HUES48 (cell line): Measurements from ENCODE around the gene LGALS3BP.

Source experiments
- H3K27ac ChIP-seq: one replicate; pipeline ENCODE4 v1.7.0; 2013; ENCODE audit warnings: low read depth, low read length, inconsistent platforms
- H3K27me3 ChIP-seq: 2 replicates; pipeline ENCODE4 v1.6.1; 2013; ENCODE audit warnings: mild to moderate bottlenecking, low read length; ENCODE audit not compliant: control insufficient read depth, insufficient read depth
- H3K36me3 ChIP-seq: 2 replicates; pipeline ENCODE4 v1.6.1; 2013; ENCODE audit warnings: low read length; ENCODE audit not compliant: control insufficient read depth, insufficient read depth
- H3K4me1 ChIP-seq: 2 replicates; pipeline ENCODE4 v1.6.1; 2013; ENCODE audit warnings: mild to moderate bottlenecking, low read length; ENCODE audit not compliant: control insufficient read depth, insufficient read depth
- H3K4me3 ChIP-seq: 2 replicates; pipeline ENCODE4 v1.5.1; 2013; ENCODE audit warnings: mild to moderate bottlenecking, low read depth, low read length
- H3K9ac ChIP-seq: 2 replicates; pipeline ENCODE4 v1.6.1; 2013; ENCODE audit warnings: mild to moderate bottlenecking, low read depth, low read length, moderate library complexity
- H3K9me3 ChIP-seq: 2 replicates; pipeline ENCODE4 v1.6.1; 2013; ENCODE audit warnings: low read length; ENCODE audit not compliant: control insufficient read depth, insufficient read depth

LGALS3BP gene

DNA sequence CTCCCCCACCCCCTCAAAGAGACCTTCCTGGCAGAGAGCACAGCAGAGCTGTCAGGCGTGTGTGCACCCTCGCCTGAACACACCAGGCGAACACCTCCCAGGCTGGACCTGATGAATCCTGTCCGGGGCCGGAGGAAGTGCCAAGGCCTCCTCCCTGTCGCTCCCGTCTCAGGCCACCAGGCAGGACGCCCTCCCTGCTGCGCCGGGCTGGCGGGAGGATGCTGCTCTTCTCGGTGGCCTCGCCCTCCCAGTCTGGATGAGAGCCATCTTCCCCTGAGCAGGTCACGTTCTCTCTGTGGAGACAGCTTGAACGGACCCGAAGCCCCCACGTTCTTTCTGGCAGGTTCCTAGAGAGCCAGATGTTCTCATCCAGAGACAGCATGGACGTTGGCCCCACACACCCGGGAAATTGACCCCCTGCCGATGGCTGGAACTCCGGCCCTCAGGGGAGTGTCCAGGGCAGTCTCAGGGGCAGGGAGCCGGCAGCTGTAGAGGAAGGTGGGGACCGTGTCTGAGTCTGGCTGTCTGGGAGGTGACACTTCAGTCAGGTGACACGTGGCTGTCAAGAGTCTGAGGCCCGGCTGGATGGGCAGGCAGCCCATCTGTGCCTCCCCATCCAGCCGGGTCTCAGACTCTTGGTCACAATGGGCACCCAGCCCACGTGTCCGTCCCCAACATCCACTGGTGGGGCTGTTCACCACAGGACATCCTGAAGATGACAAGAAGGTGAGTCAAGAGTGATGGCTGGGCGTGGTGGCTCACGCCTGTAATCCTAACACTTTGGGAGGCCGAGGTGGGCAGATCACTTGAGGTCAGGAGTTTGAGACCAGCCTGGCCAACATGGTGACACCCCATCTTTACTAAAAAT lies 49.6 kb downstream of the LGALS3BP start:
- no peaks in the 10 kb centered on the region for H3K9me3 ChIP-seq
- no peak overlapping the region for H3K4me3 ChIP-seq
- peaks cover 12% of the 10 kb centered on the region for H3K4me1 ChIP-seq

DNA sequence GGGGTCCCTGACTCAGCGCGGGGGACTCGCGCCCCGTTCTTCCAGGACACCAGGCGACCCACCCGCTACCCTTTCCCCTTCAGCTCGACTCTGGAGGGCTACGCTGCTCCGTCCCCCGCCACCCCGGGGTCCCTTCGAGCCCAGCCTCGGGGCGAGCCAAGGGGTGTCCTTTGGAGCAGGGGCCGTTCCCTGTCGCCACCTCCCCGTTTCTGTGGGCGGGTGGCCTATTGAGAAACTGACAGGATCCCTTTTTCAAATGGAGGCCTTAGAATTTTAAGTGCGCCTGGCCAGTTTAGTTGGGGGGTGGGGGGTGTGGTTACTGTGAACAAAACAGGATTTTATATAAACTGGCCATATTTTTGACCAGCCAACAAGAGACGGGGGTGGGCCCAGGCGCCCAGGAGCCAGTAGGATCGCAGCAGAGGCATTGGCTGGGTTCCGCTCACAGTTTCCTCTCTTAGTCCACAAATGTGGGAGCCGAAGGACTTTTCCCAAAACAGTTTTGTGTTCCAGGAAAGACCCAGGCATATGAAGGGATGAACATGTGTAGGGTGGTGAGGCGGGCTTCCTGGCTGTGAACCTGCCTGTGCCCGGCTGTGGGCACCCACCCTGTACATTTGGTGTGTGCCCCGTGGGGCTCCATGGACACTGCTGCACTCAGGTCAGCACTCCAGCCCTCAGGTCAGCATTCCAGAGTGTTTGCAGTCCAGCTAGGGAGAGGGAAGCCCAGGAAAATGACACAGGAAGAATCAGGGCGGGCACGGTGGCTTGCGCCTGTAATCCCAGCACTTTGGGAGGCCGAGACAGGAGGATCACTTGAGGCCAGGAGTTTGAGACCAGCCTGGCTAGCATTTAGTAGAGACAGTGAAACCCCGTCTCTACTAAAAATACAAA lies 53.8 kb downstream of the LGALS3BP start:
- Histone ChIP-seq H3K4me3 (peak overlapping the region; percentile 62), H3K9ac (no peak overlapping the region), H3K27ac (no peak overlapping the region)

More for the DNA sequence above, 49.6 kb downstream of the LGALS3BP start:
- no peak overlapping the region for H3K9ac ChIP-seq
- no peaks in the 10 kb centered on the region for H3K27me3 ChIP-seq
- H3K27ac ChIP-seq, result no peak overlapping the region
- no peaks in the 10 kb centered on the region for H3K36me3 ChIP-seq

DNA sequence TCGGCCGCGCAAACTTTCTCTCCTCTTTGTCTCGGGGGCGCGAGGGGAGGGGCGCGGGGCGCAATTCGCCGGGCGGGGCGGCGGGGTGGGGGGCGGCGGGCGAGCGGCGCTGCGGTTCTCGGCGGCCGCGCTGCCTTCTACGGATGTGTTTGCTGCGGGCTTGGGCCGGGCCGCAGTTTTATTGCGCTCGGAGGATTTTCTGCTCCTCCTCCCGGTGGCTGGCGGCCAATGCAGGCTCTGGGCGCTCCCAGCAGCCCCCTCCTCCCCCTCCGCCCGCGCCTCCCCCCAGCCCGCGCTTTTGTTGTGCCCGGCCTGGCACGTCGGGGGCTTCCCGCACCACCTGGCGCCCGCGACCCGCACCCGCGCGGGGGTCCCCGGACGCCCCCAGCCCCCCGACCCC lies 54.5 kb downstream of the LGALS3BP start, which contains the start of gene TIMP2:
TSS of gene TIMP2 (minus strand) at position 154 of the 400 bp plus-strand sequence. CDS start 299 bp downstream, outside the sequence.
- H3K9me3 ChIP-seq, result no peaks in the 10 kb centered on the region
- H3K27ac ChIP-seq, result no peak within 1 kb of the TSS
- no peaks in the 10 kb centered on the region for H3K36me3 ChIP-seq
- H3K9ac ChIP-seq, result 0 out of 2 replicates have a peak within 1 kb of the TSS, but pooled peaks have one; percentile 6
- peak within 1 kb of the TSS; percentile 72 for H3K4me3 ChIP-seq
- H3K4me1 ChIP-seq, result peaks cover 11% of the 10 kb centered on the region
- no peaks in the 10 kb centered on the region for H3K27me3 ChIP-seq

More for the DNA sequence above, 53.8 kb downstream of the LGALS3BP start:
- Histone ChIP-seq H3K36me3 (no peaks in the 10 kb centered on the region), H3K27me3 (no peaks in the 10 kb centered on the region), H3K9me3 (no peaks in the 10 kb centered on the region), H3K4me1 (peaks cover 11% of the 10 kb centered on the region)

- Histone ChIP-seq H3K9me3 (no peaks in the 10 kb centered on the region), H3K4me1 (peaks cover 11% of the 10 kb centered on the region), H3K36me3 (no peaks in the 10 kb centered on the region), H3K9ac (no peak overlapping the region), H3K4me3 (peak overlapping the region; percentile 72), H3K27ac (no peak overlapping the region), H3K27me3 (no peaks in the 10 kb centered on the region)
Observed at GRCh38 chr17:78924481-78925151, 55.1 kb downstream of the LGALS3BP start.

- Histone ChIP-seq H3K9ac (0 out of 2 replicates have a peak overlapping the region, but pooled peaks have one; percentile 6), H3K9me3 (no peaks in the 10 kb centered on the region), H3K27me3 (no peaks in the 10 kb centered on the region), H3K4me1 (peaks cover 11% of the 10 kb centered on the region), H3K4me3 (peak overlapping the region; percentile 72), H3K27ac (no peak overlapping the region), H3K36me3 (no peaks in the 10 kb centered on the region)
Observed at GRCh38 chr17:78923660-78924453, 55.9 kb downstream of the LGALS3BP start.

- H3K4me1 ChIP-seq, result peaks cover 11% of the 10 kb centered on the region
- H3K27ac ChIP-seq, result no peak overlapping the region
- H3K36me3 ChIP-seq, result no peaks in the 10 kb centered on the region
- no peak overlapping the region for H3K9ac ChIP-seq
- no peaks in the 10 kb centered on the region for H3K27me3 ChIP-seq
- peak overlapping the region; percentile 72 for H3K4me3 ChIP-seq
- H3K9me3 ChIP-seq, result no peaks in the 10 kb centered on the region
Observed at GRCh38 chr17:78922816-78923498, 56.8 kb downstream of the LGALS3BP start.

GRCh38 chr17:78921437-78921971 lies 58.2 kb downstream of the LGALS3BP start:
- Histone ChIP-seq H3K4me1 (peaks cover 12% of the 10 kb centered on the region), H3K27ac (no peak overlapping the region), H3K9ac (no peak overlapping the region)

More at GRCh38 chr17:78921437-78921971, 58.2 kb downstream of the LGALS3BP start:
- Histone ChIP-seq H3K9me3 (no peaks in the 10 kb centered on the region), H3K4me3 (no peak overlapping the region), H3K27me3 (no peaks in the 10 kb centered on the region), H3K36me3 (no peaks in the 10 kb centered on the region)
